Skin of body (tissue), 2 donors: Measurements from ENCODE around the gene BSDC1. TPM values are rescaled to one million over a fixed set of nuclear protein-coding genes. Genes with fewer than 3 reads are reported as not detected.

Source experiments
- DNase-seq: peaks from one replicate; lab custom pipeline; 2025; lab: John Stamatoyannopoulos, UW
- total RNA-seq: library from RNA; depleted of rRNA; stranded (reverse); fragments of >200 nt; gene quantifications from one replicate; pipeline ENCODE4 v1.2.3, GENCODE V29; 2014

The BSDC1 gene
- total RNA-seq, 1 donor from 2014 or later: 49.8 TPM

GRCh38 chr1:32337855-32338636 lies 56.2 kb downstream of the BSDC1 start:
- DNase-seq: no peak

DNA sequence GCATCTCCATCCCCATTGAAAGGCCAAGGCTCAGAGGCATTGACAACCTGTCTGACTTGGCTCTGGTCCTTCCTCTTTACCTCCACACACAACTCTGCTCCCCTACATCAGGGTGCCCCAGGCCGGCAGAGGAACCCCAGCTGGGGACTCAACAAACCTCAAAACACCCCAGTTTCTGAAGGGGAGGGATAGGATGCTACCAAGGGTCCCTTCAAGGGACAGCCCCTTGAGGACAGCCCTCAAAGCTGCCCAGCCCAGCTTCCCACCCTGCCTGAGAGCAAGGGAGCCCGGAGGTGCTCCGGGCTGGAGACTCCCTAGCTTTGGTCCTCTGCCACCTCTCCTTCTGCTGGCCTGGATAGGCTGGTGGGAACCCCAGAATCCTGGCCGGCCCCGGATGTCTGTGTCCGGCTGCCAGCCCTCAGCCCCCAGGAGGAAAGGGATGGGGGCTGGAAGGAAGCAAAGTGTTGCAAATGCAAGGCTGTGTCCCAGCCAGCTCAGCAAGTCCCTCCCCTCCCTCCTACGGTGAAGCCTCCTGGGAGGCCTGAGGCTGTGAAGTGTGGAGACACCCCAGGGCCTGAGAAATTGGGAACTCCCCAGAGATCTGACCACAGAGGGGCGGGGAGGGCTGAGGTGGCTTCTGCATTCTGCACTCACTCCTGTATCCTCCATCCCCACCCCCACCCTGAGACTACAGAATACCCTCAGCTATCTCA lies 57.1 kb downstream of the BSDC1 start:
- DNase-seq: no peak

GRCh38 chr1:32336591-32336932 lies 57.7 kb downstream of the BSDC1 start:
- no peak for DNase-seq

GRCh38 chr1:32335790-32336590 lies 58.3 kb downstream of the BSDC1 start, which contains the start of gene MARCKSL1:
MARCKSL1 (minus strand) TSS chr1:32336233; CDS start chr1:32336033, 200 bp downstream.
- peak; percentile 28 for DNase-seq

GRCh38 chr1:32335535-32335789 lies 58.8 kb downstream of the BSDC1 start:
- DNase-seq: no peak

DNA sequence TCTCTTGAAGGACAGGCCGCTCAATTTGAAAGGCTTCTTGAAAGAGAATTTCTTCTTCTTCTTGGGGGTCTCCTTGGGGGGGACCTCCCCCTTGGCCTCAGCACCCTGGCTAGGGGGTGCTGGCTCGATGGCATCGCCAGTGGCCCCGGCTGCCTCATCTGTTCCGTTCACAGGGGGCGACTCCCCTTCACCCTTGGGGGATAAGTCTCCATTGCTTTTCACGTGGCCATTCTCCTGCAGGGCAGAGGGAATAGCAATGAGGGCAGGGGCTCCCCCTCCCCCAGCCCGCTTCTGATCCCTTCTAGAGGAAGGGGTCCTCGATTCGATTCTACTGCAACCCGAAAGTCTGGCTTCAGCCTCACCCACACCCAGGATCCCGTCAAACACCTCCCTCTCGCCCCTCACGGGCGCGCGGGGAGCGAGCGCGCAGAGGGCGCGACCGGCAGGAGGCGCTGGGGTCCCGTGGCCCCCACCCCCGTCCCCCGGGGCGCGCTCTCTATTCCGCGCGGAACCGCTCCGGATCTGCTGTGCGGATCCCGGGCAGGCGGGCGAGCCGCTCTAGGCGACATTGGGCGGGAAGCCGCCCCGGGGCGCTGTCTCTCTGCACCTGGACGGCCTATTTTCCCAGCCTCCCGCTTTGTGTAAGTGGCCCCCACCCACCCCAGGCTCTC lies 59.2 kb downstream of the BSDC1 start:
- no peak for DNase-seq

DNA sequence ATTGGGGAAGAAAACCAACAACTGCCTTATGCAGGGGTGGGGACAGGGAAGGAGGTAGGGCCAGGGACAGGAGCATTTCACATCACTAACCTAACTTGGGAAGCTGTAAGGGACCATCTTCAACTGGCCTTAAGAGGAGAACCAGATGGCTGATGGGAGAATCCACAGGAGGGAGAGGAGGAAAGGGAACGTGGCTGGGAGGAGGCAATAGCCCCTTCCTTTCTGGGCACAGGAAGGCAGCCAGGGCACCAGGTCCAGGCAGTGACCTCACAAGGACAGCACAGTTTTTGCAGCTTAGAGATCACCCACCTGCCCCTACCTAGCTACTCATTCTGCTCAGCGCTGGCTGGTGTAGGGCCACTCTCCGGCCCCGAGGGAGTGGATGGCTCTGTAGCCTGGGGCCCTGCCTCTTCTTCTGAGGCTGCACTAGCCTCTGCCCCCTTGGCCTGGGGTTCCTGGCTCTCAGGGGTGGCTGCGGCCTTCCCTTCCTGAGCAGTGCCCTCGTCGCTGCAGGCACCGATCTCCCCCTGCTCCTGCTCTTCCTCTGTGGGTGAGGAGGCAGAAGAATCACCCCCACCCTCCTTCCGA lies 59.9 kb downstream of the BSDC1 start:
- DNase-seq: no peak

DNA sequence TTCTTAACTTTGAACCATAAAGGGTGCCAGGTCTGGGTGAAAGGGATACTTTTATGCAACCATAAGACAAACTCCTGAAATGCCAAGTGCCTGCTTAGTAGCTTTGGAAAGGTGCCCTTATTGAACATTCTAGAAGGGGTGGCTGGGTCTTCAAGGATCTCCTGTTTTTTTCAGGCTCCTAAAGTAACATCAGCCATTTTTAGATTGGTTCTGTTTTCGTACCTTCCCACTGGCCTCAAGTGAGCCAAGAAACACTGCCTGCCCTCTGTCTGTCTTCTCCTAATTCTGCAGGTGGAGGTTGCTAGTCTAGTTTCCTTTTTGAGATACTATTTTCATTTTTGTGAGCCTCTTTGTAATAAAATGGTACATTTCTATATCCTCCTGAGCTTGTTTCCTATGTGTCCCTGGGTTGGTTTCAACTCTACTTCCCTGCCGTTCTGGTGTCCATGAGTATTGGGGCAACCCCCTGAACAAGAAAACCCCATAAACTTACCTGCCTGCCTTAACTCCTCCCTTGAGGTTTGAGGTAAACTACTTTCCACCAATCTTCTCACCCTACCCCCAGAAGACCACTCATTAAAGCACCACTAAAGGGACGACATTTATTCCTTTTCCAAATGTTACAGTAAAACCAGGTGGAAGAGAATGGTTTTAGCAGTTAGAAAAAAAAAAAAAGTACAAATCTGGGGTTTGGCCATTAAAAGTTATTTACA lies 60.8 kb downstream of the BSDC1 start:
- DNase-seq: no peak

DNA sequence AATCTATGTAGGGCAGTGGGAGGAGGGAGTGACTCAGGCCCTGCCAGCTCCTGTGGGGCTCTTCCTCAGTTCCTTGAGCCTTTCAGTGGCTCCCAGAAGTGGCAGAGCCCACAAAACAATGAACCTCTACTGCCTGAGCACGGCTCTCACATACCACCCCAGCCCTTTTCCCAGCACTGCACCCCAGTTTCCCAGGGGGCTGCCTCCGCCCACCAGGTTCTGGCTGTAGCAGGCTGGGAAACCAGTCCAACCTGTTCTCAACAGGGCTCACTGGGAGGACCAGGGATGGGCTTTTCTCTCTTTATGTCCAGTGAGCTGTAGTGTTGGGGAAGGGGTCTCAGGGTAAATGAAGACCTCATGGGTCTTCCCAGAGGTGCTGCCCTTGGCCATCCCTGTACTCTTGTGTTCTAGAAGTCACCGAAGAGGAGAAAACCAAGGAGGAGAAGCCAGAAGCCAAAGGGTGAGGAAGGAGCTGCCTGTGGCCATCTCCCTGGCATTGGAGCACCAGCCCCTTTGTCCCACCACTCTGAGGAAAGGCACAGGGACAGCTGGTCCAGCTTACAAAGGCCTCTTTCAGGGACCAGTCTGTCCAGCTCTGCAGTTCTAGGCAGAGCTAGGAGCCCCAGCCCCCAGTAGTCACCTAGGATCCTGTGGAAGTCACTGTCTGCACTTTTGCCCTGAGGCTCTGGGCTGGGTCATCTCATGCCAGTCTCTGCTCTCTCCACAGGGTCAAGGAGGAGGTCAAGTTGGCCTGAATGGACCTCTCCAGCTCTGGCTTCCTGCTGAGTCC lies 61.8 kb downstream of the BSDC1 start:
- DNase-seq: no peak

GRCh38 chr1:32331549-32331948 lies 62.7 kb downstream of the BSDC1 start:
- DNase-seq: no peak

- DNase-seq: no peak
Measured at GRCh38 chr1:32330558-32331151, 63.6 kb downstream of the BSDC1 start.

DNA sequence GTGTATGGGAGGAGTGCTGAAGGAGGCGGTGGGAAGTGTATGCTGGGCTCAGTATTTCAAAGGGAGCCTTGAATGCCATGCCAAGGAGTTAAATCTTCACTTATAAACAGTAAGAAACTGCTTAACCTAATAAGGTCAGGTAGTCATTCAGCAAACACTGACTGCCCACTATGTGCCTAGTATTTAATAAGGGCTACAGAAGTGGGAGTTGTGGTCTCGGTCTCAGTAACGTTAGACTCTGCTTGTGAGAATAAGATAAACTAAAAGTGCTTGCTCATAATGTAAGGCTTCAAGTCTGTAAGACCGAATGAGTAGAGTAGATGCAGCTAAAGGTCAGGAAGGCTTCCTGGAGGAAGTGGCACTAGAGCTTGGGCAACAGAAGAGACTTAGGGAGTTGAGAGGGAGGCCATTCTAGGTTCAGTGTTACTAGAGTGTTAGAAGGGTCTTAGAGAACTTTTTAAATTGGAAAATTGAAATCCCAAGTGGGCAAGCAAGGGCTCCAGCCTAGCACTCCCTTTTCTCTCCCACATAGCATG lies 64.2 kb downstream of the BSDC1 start:
- no peak for DNase-seq

DNA sequence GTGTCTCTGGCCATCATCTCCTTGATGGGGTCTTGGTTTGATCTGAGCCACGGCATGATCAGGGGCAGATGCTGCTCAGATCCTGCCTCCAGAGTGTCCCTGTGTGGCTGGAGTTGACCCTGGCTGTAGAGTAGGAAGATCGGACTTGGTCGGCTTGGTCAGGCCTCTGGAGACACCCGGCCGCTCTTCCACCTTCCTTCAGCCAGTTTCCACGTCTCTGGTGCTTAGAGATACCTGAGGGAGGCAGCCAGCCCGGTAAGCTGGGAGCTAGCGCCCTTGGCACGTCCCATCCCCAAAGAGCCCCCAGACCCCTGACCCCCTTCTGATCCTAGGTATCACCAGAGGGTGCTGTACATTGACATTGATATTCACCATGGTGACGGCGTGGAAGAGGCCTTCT lies 67.0 kb downstream of the BSDC1 start:
- DNase-seq: no peak

- DNase-seq: no peak
Measured at GRCh38 chr1:32321712-32322291, 72.4 kb downstream of the BSDC1 start.

- no peak for DNase-seq
Measured at GRCh38 chr1:32318127-32318869, 75.9 kb downstream of the BSDC1 start.

GRCh38 chr1:32316903-32317277 lies 77.4 kb downstream of the BSDC1 start:
- DNase-seq: no peak
